H1 (cell line): ENCODE data around the gene PIAS1. TPM values are rescaled to one million over a fixed set of nuclear protein-coding genes. Genes with fewer than 3 reads are reported as not detected.

Experiments used
- CTCF ChIA-PET: fragments of 300-600 bp; sonication (Branson Sonifier 250); formaldehyde crosslinking; loops from one replicate; lab custom pipeline; 2021; ENCODE audit not compliant: partially characterized antibody; lab: Charles Lee
- POLR2A ChIA-PET: fragments of 300-600 bp; sonication (Branson Sonifier 250); formaldehyde crosslinking; loops from one replicate; lab custom pipeline; 2021; ENCODE audit warnings: inconsistent platforms; ENCODE audit not compliant: partially characterized antibody; lab: Charles Lee
- DNase-seq, 2 experiments: peaks; one replicate each; pipeline versions ENCODE4 v3.0.0 to v3.0.0-alpha.2; 2010 to 2022; ENCODE audit warnings: low spot score in 2 of 2, low read depth in 1 of 2, mixed read lengths in 1 of 2
- FAIRE-seq: peaks from 2 replicates; lab custom pipeline; 2011; peaks lifted over from hg19 to GRCh38; lab: Jason Lieb, UNC
- H2AFZ ChIP-seq: 2 replicates; pipeline ENCODE4 v1.8.1; 2012; ENCODE audit warnings: low read length, inconsistent platforms
- H2AK5ac ChIP-seq: 2 replicates; pipeline ENCODE4 v1.6.1; 2013; ENCODE audit warnings: low read depth, low read length
- H2BK120ac ChIP-seq: replicated peaks from 2 replicates; pipeline ENCODE3; 2013; ENCODE audit warnings: low read depth, low read length, inconsistent platforms
- H2BK12ac ChIP-seq: 2 replicates; pipeline ENCODE4 v1.6.1; 2013; ENCODE audit warnings: low read depth, low read length
- H2BK15ac ChIP-seq: 2 replicates; pipeline ENCODE4 v1.6.1; 2013; ENCODE audit warnings: low read length
- H2BK20ac ChIP-seq: 2 replicates; pipeline ENCODE4 v1.6.1; 2013; ENCODE audit warnings: low read length
- H2BK5ac ChIP-seq: 2 replicates; pipeline ENCODE4 v1.6.1; 2013; ENCODE audit warnings: low read depth, low read length
- H3K14ac ChIP-seq: 2 replicates; pipeline ENCODE4 v1.6.1; 2013; ENCODE audit warnings: inconsistent platforms; ENCODE audit not compliant: insufficient read length
- H3K18ac ChIP-seq: 2 replicates; pipeline ENCODE4 v1.6.1; 2013; ENCODE audit warnings: low read length; ENCODE audit errors: extremely low read depth
- H3K23ac ChIP-seq: 2 replicates; pipeline ENCODE4 v1.6.1; 2013; ENCODE audit warnings: inconsistent platforms; ENCODE audit not compliant: insufficient read length
- H3K23me2 ChIP-seq: 2 replicates; pipeline ENCODE4 v1.6.1; 2013; ENCODE audit warnings: low read depth, low read length
- H3K27ac ChIP-seq: 2 replicates; pipeline ENCODE4 v1.6.1; 2011; ENCODE audit warnings: low read depth, low read length, inconsistent platforms
- H3K27me3 ChIP-seq, 4 experiments: replicated peaks in 1 of 4; 1 replicate in 1 of 4; 2 replicates in 3 of 4; pipeline versions ENCODE4 v1.6.1 to v1.8.1; 2011 to 2013; ENCODE audit warnings: low read length in 3 of 4, mild to moderate bottlenecking in 3 of 4, inconsistent platforms in 2 of 4, mixed read lengths in 2 of 4, moderate library complexity in 1 of 4; ENCODE audit not compliant: control insufficient read depth in 3 of 4, insufficient read depth in 3 of 4; ENCODE audit errors: extremely low read depth in 1 of 4
- H3K36me3 ChIP-seq, 4 experiments: 2 replicates each; pipeline versions ENCODE4 v1.6.1 to v1.8.1; 2011 to 2013; ENCODE audit warnings: mild to moderate bottlenecking in 4 of 4, low read length in 3 of 4, moderate library complexity in 2 of 4, control low read depth in 1 of 4, inconsistent platforms in 1 of 4; ENCODE audit not compliant: insufficient read depth in 4 of 4, control insufficient read depth in 2 of 4
- H3K4ac ChIP-seq: replicated peaks from 2 replicates; pipeline ENCODE3; 2013; ENCODE audit warnings: low read length, low read depth, mixed read lengths, inconsistent platforms; ENCODE audit not compliant: insufficient read length
- H3K4me1 ChIP-seq, 4 experiments: replicated peaks in 1 of 4; 1 replicate in 1 of 4; 2 replicates in 3 of 4; pipeline versions ENCODE4 v1.6.1 to v1.8.1; 2011 to 2013; ENCODE audit warnings: low read length in 3 of 4, inconsistent platforms in 2 of 4, mixed read lengths in 1 of 4; ENCODE audit not compliant: insufficient read depth in 4 of 4, control insufficient read depth in 3 of 4
- H3K4me2 ChIP-seq, 2 experiments: 2 replicates each; pipeline versions ENCODE4 v1.6.1 to v1.8.1; 2011 to 2013; ENCODE audit warnings: low read depth in 2 of 2, low read length in 2 of 2, control low read depth in 1 of 2, inconsistent platforms in 1 of 2, mild to moderate bottlenecking in 1 of 2; ENCODE audit not compliant: insufficient read depth in 1 of 2
- H3K4me3 ChIP-seq, 4 experiments: fragments of 200-600, 300-600 bp in 1 of 4; sonication (generic), shearing (Covaris generic), sonication (Bioruptor Twin) in 1 of 4; 2 replicates each; pipeline versions ENCODE4 v1.5.1 to v1.8.1; 2011 to 2016; ENCODE audit warnings: low read length in 4 of 4, low read depth in 3 of 4, control low read depth in 2 of 4, inconsistent platforms in 2 of 4, mild to moderate bottlenecking in 2 of 4, mixed read lengths in 1 of 4, moderate library complexity in 1 of 4; ENCODE audit not compliant: insufficient read depth in 2 of 4; ENCODE audit errors: extremely low read depth in 1 of 4
- H3K56ac ChIP-seq: replicated peaks from 2 replicates; pipeline ENCODE3; 2013; ENCODE audit warnings: low read depth, mild to moderate bottlenecking, mixed read lengths, low read length, inconsistent platforms; ENCODE audit not compliant: insufficient read length
- H3K79me1 ChIP-seq: 2 replicates; pipeline ENCODE4 v1.6.1; 2013; ENCODE audit warnings: low read depth, low read length, control low read depth
- H3K79me2 ChIP-seq, 2 experiments: 2 replicates each; pipeline versions ENCODE4 v1.6.1 to v1.8.1; 2012 to 2013; ENCODE audit warnings: low read length in 2 of 2, mild to moderate bottlenecking in 2 of 2, inconsistent platforms in 1 of 2; ENCODE audit not compliant: insufficient read depth in 2 of 2, control insufficient read depth in 1 of 2
- H3K9ac ChIP-seq, 4 experiments: replicated peaks in 1 of 4; 1 replicate in 1 of 4; 2 replicates in 3 of 4; pipeline versions ENCODE4 v1.6.1 to v1.8.1; 2011 to 2013; ENCODE audit warnings: low read depth in 3 of 4, low read length in 3 of 4, control low read depth in 2 of 4, mild to moderate bottlenecking in 2 of 4, moderate library complexity in 2 of 4, inconsistent platforms in 1 of 4; ENCODE audit errors: extremely low read depth in 1 of 4
- H3K9me3 ChIP-seq, 2 experiments: 2 replicates each; pipeline versions ENCODE4 v1.6.1 to v1.8.1; 2012 to 2013; ENCODE audit warnings: mild to moderate bottlenecking in 2 of 2, moderate library complexity in 2 of 2, control low read depth in 1 of 2, inconsistent platforms in 1 of 2, low read depth in 1 of 2, low read length in 1 of 2, mixed read lengths in 1 of 2; ENCODE audit not compliant: insufficient read depth in 2 of 2
- H4K20me1 ChIP-seq, 2 experiments: replicated peaks in 1 of 2; 2 replicates each; pipeline versions ENCODE3 to v1.8.1; 2011 to 2013; ENCODE audit warnings: inconsistent platforms in 2 of 2, low read length in 2 of 2, mild to moderate bottlenecking in 1 of 2; ENCODE audit not compliant: insufficient read depth in 2 of 2, control insufficient read depth in 1 of 2
- H4K5ac ChIP-seq: 2 replicates; pipeline ENCODE4 v1.6.1; 2013; ENCODE audit warnings: low read length, low read depth, mixed read lengths, inconsistent platforms; ENCODE audit not compliant: insufficient read length
- H4K8ac ChIP-seq: 2 replicates; pipeline ENCODE4 v1.8.0; 2013; ENCODE audit warnings: mild to moderate bottlenecking, moderate library complexity, low read length, inconsistent platforms; ENCODE audit not compliant: insufficient read depth; ENCODE audit errors: extremely low read depth
- H4K91ac ChIP-seq: replicated peaks from 2 replicates; pipeline ENCODE3; 2013; ENCODE audit warnings: low read length, mixed read lengths, inconsistent platforms; ENCODE audit not compliant: insufficient read length
- NANOG ChIP-seq: IDR thresholded peaks from 2 replicates; pipeline ENCODE4 v1.6.1; 2011; ENCODE audit warnings: low read length, low read depth, mild to moderate bottlenecking, inconsistent platforms; ENCODE audit not compliant: insufficient read depth, poor library complexity, severe bottlenecking
- POLR2A ChIP-seq, 2 experiments: IDR thresholded peaks; 1 replicate in 1 of 2; 2 replicates in 1 of 2; pipeline ENCODE4 v1.6.1; 2011; ENCODE audit warnings: low read depth in 2 of 2, low read length in 2 of 2, mild to moderate bottlenecking in 2 of 2; ENCODE audit errors: control extremely low read depth in 1 of 2
- WGBS, 2 experiments: shearing (Covaris generic) in 1 of 2; methylation state at CpG; one replicate each; pipeline versions ENCODE4 v1.1.6 to v1.1.7; 2013 to 2015; ENCODE audit warnings: low lambda C conversion rate in 2 of 2, mixed read lengths in 2 of 2, inconsistent platforms in 1 of 2, low coverage in 1 of 2, missing lambda C conversion rate in 1 of 2; ENCODE audit not compliant: insufficient replicate concordance in 2 of 2, insufficient coverage in 1 of 2, insufficient read length in 1 of 2; ENCODE audit errors: extremely low coverage in 1 of 2, missing lambda C conversion rate in 1 of 2; 5-methylcytosine and 5-hydroxymethylcytosine counted together
- polyA plus RNA-seq, 7 experiments: library from polyadenylated mRNA; depleted of rRNA in 3 of 7; stranded (reverse) in 5 of 7; unstranded in 2 of 7; fragments of >200 nt in 5 of 7; fragments of 200-250 nt in 2 of 7; gene quantifications; 1 replicate in 5 of 7; 2 replicates in 1 of 7; 4 replicates in 1 of 7; pipeline versions ENCODE4 v1.2.1 to v1.2.3, GENCODE V29; 2011 to 2013; ENCODE audit warnings: missing spikeins in 2 of 7, mixed read lengths in 2 of 7
- total RNA-seq: library from RNA; stranded (reverse); fragmentation: NEBNext Ultra II Directional; extraction: Animal tissue kit (Norgen Biotek cat#: 25700); gene quantifications from 2 replicates; pipeline ENCODE4 v1.2.1, GENCODE V29; 2021

Gene PIAS1
- total and polyA plus RNA-seq, 2 of the 8 experiments (the other 6 are each of a cell fraction or from before 2014, with no cell fraction given) = 30.8 to 34.5 TPM

DNA sequence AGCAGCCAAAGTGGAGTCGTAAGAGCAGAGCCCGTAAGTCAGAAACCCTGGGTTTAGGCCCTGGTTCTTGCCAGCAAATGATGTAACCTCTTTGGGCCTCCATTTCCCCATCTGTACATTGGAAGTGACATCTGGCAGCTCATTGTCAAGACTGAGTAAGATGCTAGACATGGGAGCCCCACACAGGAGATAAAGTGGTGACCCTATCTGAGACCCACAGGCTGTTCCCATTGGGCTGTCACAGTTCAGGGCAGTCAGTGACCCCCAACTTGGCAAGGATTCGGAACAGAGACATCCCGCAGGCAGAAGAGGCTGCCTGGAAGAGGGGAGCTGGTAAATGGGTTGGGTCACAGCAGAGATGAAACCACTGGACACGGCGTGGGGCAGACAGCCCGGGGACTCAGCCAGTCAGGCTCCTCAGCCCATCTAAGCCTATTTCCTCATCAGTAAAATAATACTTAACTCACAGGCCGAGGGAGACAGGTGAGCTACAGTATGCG, 173.6 kb downstream of the PIAS1 start:
- Histone ChIP-seq H3K27ac (no peak overlapping the region), H3K4me1 (peaks cover 7 to 17% (median 11%) of the 10 kb centered on the region in 4 experiments), H2BK15ac (no peak overlapping the region), H3K27me3 (peaks cover 0 to 2% (median 0%) of the 10 kb centered on the region in 4 experiments; a peak in 1 of 7 replicates), H3K36me3 (peaks cover 0 to 6% (median 3%) of the 10 kb centered on the region in 4 experiments; a peak in 3 of 8 replicates), H3K4ac (no peak overlapping the region), H3K18ac (no peak overlapping the region), H3K4me3 (peak overlapping the region; percentile 51 to 92 (median 78); a peak in 7 of 8 replicates), H4K5ac (no peak overlapping the region), H2AFZ (no peak overlapping the region), H4K8ac (no peak overlapping the region), H3K23ac (no peak overlapping the region), H4K20me1 (peaks cover 4 to 8% of the 10 kb centered on the region in 2 experiments), H2BK20ac (no peak overlapping the region), H2BK5ac (0 out of 2 replicates have a peak overlapping the region, but pooled peaks have one; percentile 15), H3K56ac (no peak overlapping the region), H2BK12ac (no peak overlapping the region), H2BK120ac (no peak overlapping the region), H3K9ac (peak overlapping the region in 3 of 4 experiments; percentile 52 to 95 (median 70); a peak in 4 of 7 replicates), H4K91ac (no peak overlapping the region), H3K4me2 (peak overlapping the region; percentile 97)
- FAIRE-seq (no peak), DNase-seq (peak in 1 of 2 experiments; percentile 39)
- CTCF ChIA-PET = interaction anchor here (1.4 to 3.9 kb wide), 4 partner anchors 9 to 78 kb away, joined by 3 to 20 read pairs (median 12); no protein-coding TSS in a partner anchor
- POLR2A ChIA-PET = interaction anchor here (1.2 to 4.6 kb wide), 7 partner anchors 11 to 50 kb away, joined by 3 to 38 read pairs (median 8); partner anchors contain the start of gene FEM1B
- TF ChIP-seq NANOG (no peak), POLR2A (IDR thresholded peaks at IDR 0.05; ENCODE audit: control extremely low read depth in 1 of 2, low read depth in 2 of 2, low read length in 2 of 2) (peak in 1 of 2 experiments; percentile 36; a peak in 1 of 3 replicates)
- TF ChIP-seq, all 59 proteins: peak for 1
- no peak overlapping the region for H3K14ac ChIP-seq
- no peaks in the 10 kb centered on the region; a peak in 1 of 4 replicates for H3K9me3 ChIP-seq
- H3K79me1 ChIP-seq = peaks cover 27% of the 10 kb centered on the region
- H3K79me2 ChIP-seq = peaks cover 29 to 61% of the 10 kb centered on the region in 2 experiments
- WGBS, 2 experiments = 89% methylated on average over 9 of the region's 9 CpGs; no CpG with 5 or more reads in 1 of the 2 experiments
- peaks cover 13% of the 10 kb centered on the region for H3K23me2 ChIP-seq
- peak overlapping the region; percentile 5; the same call in 1 of the 2 replicates for H2AK5ac ChIP-seq
